WTC11 (cell line): ENCODE results near the gene MRPL39.

Experiments used
- ELF4 ChIP-seq: sonication (generic); formaldehyde crosslinking; IDR thresholded peaks from 2 replicates; pipeline ENCODE4 v1.8.1; 2022; ENCODE audit warnings: low read depth, mild to moderate bottlenecking, moderate library complexity, missing genetic modification reagents
- GABPB1 ChIP-seq: sonication (generic); formaldehyde crosslinking; IDR thresholded peaks from 2 replicates; pipeline ENCODE4 v1.8.1; 2023; ENCODE audit warnings: mild to moderate bottlenecking, missing genetic modification reagents
- JUN ChIP-seq: sonication (generic); formaldehyde crosslinking; IDR thresholded peaks from 2 replicates; pipeline ENCODE4 v1.8.0; 2023; ENCODE audit warnings: mild to moderate bottlenecking, missing genetic modification reagents
- NR2C2 ChIP-seq: sonication (generic); formaldehyde crosslinking; IDR thresholded peaks from 2 replicates; pipeline ENCODE4 v1.8.0; 2022; ENCODE audit warnings: mild to moderate bottlenecking, missing genetic modification reagents
- SP1 ChIP-seq: sonication (generic); formaldehyde crosslinking; conservative IDR thresholded peaks from 2 replicates; pipeline ENCODE4 v1.8.1; 2022; ENCODE audit warnings: missing genetic modification reagents
- TF ChIP-seq, protein P1 (sequence below): fragments of 200-600 bp; IDR thresholded peaks from 2 replicates; pipeline ENCODE4 v1.8.0; 2022; ENCODE audit warnings: antibody characterized with exemption
- TF ChIP-seq, protein P2 (sequence below): sonication (generic); formaldehyde crosslinking; IDR thresholded peaks from 2 replicates; pipeline ENCODE4 v1.8.1; 2022; ENCODE audit warnings: missing genetic modification reagents, borderline replicate concordance
- TF ChIP-seq, protein P3 (sequence below): sonication (generic); formaldehyde crosslinking; IDR thresholded peaks from 2 replicates; pipeline ENCODE4 v1.8.0; 2022; ENCODE audit warnings: mild to moderate bottlenecking, missing genetic modification reagents

DNA sequence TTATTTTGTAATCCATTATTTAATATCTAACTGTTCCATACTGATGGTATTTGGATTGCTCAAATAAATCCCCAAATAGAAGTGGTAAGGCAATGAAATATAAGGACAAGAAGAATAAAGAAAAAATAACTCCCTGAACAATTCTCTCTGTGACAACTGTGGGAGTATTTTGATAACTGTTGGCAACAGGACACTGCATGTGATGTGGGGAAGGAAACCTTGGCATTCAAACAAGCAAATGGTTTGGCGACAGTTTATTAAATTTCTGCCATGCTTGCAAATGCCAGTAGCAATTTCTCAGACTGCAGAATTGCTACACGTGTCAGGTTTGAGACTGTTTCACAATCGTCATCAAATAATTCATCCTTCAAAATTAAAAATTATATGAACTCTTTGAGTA, 8.6 kb upstream of the MRPL39 start:
- TF ChIP-seq, protein P1, sequence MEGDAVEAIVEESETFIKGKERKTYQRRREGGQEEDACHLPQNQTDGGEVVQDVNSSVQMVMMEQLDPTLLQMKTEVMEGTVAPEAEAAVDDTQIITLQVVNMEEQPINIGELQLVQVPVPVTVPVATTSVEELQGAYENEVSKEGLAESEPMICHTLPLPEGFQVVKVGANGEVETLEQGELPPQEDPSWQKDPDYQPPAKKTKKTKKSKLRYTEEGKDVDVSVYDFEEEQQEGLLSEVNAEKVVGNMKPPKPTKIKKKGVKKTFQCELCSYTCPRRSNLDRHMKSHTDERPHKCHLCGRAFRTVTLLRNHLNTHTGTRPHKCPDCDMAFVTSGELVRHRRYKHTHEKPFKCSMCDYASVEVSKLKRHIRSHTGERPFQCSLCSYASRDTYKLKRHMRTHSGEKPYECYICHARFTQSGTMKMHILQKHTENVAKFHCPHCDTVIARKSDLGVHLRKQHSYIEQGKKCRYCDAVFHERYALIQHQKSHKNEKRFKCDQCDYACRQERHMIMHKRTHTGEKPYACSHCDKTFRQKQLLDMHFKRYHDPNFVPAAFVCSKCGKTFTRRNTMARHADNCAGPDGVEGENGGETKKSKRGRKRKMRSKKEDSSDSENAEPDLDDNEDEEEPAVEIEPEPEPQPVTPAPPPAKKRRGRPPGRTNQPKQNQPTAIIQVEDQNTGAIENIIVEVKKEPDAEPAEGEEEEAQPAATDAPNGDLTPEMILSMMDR, result no peak
- no peak for TF ChIP-seq GABPB1 (CRISPR knock-in tag)
- no peak for TF ChIP-seq NR2C2
- no peak for TF ChIP-seq SP1 (CRISPR knock-in tag)
- TF ChIP-seq, protein P2, sequence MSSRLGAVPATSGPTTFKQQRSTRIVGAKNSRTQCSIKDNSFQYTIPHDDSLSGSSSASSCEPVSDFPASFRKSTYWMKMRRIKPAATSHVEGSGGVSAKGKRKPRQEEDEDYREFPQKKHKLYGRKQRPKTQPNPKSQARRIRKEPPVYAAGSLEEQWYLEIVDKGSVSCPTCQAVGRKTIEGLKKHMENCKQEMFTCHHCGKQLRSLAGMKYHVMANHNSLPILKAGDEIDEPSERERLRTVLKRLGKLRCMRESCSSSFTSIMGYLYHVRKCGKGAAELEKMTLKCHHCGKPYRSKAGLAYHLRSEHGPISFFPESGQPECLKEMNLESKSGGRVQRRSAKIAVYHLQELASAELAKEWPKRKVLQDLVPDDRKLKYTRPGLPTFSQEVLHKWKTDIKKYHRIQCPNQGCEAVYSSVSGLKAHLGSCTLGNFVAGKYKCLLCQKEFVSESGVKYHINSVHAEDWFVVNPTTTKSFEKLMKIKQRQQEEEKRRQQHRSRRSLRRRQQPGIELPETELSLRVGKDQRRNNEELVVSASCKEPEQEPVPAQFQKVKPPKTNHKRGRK (CRISPR knock-in tag), result no peak
- TF ChIP-seq, protein P3, sequence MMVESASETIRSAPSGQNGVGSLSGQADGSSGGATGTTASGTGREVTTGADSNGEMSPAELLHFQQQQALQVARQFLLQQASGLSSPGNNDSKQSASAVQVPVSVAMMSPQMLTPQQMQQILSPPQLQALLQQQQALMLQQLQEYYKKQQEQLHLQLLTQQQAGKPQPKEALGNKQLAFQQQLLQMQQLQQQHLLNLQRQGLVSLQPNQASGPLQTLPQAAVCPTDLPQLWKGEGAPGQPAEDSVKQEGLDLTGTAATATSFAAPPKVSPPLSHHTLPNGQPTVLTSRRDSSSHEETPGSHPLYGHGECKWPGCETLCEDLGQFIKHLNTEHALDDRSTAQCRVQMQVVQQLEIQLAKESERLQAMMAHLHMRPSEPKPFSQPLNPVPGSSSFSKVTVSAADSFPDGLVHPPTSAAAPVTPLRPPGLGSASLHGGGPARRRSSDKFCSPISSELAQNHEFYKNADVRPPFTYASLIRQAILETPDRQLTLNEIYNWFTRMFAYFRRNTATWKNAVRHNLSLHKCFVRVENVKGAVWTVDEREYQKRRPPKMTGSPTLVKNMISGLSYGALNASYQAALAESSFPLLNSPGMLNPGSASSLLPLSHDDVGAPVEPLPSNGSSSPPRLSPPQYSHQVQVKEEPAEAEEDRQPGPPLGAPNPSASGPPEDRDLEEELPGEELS (CRISPR knock-in tag), result no peak
- no peak for TF ChIP-seq ELF4 (CRISPR knock-in tag)
- no peak for TF ChIP-seq JUN (CRISPR knock-in tag)
